ENCODE results near the gene GSTO2. TPM values are rescaled to one million over a fixed set of nuclear protein-coding genes. Genes with fewer than 3 reads are reported as not detected.

GSTO2 gene
- total RNA-seq, 2 experiments from 2014 or later = 0.77 to 1.2 TPM

DNA sequence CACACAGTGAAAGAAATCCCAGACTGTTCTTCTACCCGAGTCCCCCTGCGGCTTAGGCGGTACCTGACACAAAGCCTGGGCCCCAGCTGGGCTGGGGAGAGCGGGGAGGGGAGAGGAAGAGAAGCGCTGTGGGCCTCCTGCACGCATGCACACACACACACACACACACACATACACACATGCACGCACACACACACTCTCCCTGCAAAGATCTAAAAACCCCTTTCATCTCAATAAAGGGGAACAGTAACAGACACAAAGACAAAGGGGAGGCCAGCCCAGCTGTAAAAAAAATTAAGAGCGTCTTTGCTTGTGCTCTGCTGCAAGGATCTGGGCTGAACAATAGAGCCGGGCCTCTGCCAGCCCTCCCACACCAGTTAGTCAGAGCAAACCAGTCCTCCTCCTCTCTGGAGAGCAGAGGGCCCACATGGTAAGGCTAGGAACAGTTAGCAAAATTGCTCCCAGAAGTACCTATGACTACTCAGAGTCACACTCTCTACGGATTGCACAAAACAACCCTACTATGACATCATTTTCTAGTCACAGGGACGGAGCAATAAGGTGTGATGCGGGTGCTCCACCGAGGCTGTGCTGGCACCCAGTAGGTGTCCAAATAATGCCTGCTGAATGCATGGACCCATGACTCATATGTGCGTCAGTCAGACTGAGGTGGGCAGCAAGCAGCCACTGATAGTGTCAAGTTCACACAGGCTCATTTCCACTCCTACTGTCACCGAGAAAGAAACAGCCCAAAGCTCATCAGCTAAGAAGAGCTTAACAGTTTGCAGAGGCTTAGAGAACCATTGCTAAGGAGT is 60.1 kb downstream of the GSTO2 start:
- Histone ChIP-seq H3K27ac (ENCODE audit: low read depth in 1 of 2, low read length in 2 of 2) (peak overlapping the region; percentile 75 to 81), H3K4me3 (ENCODE audit: low read length) (peak overlapping the region; percentile 41), H3K9me3 (ENCODE audit: control insufficient read depth in 1 of 2, insufficient read depth in 1 of 2, low read length in 2 of 2) (no peaks in the 10 kb centered on the region), H3K36me3 (ENCODE audit: insufficient read depth, low read length) (peaks cover 5% of the 10 kb centered on the region), H3K27me3 (ENCODE audit: control insufficient read depth in 1 of 2, insufficient read depth in 2 of 2, low read length in 2 of 2) (no peaks in the 10 kb centered on the region), H3K4me1 (ENCODE audit: insufficient read depth, low read length) (peaks cover 97% of the 10 kb centered on the region)
- TF ChIP-seq, protein P1, sequence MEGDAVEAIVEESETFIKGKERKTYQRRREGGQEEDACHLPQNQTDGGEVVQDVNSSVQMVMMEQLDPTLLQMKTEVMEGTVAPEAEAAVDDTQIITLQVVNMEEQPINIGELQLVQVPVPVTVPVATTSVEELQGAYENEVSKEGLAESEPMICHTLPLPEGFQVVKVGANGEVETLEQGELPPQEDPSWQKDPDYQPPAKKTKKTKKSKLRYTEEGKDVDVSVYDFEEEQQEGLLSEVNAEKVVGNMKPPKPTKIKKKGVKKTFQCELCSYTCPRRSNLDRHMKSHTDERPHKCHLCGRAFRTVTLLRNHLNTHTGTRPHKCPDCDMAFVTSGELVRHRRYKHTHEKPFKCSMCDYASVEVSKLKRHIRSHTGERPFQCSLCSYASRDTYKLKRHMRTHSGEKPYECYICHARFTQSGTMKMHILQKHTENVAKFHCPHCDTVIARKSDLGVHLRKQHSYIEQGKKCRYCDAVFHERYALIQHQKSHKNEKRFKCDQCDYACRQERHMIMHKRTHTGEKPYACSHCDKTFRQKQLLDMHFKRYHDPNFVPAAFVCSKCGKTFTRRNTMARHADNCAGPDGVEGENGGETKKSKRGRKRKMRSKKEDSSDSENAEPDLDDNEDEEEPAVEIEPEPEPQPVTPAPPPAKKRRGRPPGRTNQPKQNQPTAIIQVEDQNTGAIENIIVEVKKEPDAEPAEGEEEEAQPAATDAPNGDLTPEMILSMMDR (IDR thresholded peaks at IDR 0.05) = no peak
- intact Hi-C loops (cut with DNase I, micrococcal nuclease) = loop anchor here in 1 of 2 experiments (1.0 to 2.0 kb wide), 2 partner anchors 9 to 20 kb away; partner anchors contain the start of gene ITPRIP
- POLR2A ChIA-PET = interaction anchor here (1.0 to 4.1 kb wide), 7 partner anchors 9 to 24 kb away, joined by 3 to 64 read pairs (median 4); partner anchors contain the start of genes CFAP58 and ITPRIP
- Mint-ChIP-seq H3K4me3 (peak overlapping the region; percentile 84), H3K9me3 (no peaks in the 10 kb centered on the region), H3K4me1 (ENCODE audit: low read depth) (peaks cover 100% of the 10 kb centered on the region), H3K27me3 (no peaks in the 10 kb centered on the region), H3K27ac (peak overlapping the region; percentile 88), H3K36me3 (ENCODE audit: low read depth) (peaks cover 42% of the 10 kb centered on the region)
- DNase-seq (peak; percentile 44 to 88 (median 70)), ATAC-seq (ENCODE audit: poor library complexity) (peak; percentile 65)
- CTCF ChIA-PET = interaction anchor here (1.2 to 2.0 kb wide), 4 partner anchors 9 to 24 kb away, joined by 5 to 15 read pairs (median 8); partner anchors contain the start of genes CFAP58 and ITPRIP

DNA sequence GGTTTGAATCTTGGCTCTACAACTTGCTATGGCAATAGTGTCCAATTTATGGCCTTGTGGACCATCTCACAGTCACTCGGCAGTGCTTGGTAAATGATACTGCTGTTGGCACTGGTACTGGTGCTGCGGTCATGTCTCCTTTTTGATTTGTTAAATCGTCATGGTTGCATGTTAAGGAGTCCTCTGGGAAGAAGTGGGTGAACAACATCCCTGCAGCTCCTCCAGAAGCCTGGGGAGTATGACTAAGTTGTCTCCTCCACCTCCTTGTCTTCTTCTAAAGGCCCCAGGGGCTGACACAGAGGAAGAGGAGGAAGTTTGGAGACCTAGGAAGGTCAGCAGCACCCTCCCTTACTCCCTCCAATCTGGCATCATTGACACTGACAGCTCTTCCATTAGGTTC is 60.8 kb downstream of the GSTO2 start:
- Histone ChIP-seq H3K27ac (ENCODE audit: low read depth in 1 of 2, low read length in 2 of 2) (peak overlapping the region; percentile 75 to 81), H3K27me3 (ENCODE audit: control insufficient read depth in 1 of 2, insufficient read depth in 2 of 2, low read length in 2 of 2) (no peaks in the 10 kb centered on the region), H3K36me3 (ENCODE audit: insufficient read depth, low read length) (peaks cover 5% of the 10 kb centered on the region), H3K9me3 (ENCODE audit: control insufficient read depth in 1 of 2, insufficient read depth in 1 of 2, low read length in 2 of 2) (no peaks in the 10 kb centered on the region), H3K4me1 (ENCODE audit: insufficient read depth, low read length) (peaks cover 97% of the 10 kb centered on the region), H3K4me3 (ENCODE audit: low read length) (peak overlapping the region; percentile 41)
- ATAC-seq (ENCODE audit: poor library complexity) = no peak
- peak in 2 of 14 experiments; percentile 23 to 37 for DNase-seq
- ChIA-PET CTCF (interaction anchor here (1.2 to 2.0 kb wide), 4 partner anchors 9 to 25 kb away, joined by 5 to 15 read pairs (median 8); partner anchors contain the start of genes CFAP58 and ITPRIP), POLR2A (interaction anchor here (1.1 to 4.1 kb wide), 3 partner anchors 8 to 22 kb away, joined by 4 to 64 read pairs (median 30); partner anchors contain the start of gene ITPRIP)
- Mint-ChIP-seq H3K4me1 (ENCODE audit: low read depth) (peaks cover 100% of the 10 kb centered on the region), H3K9me3 (no peaks in the 10 kb centered on the region), H3K4me3 (peak overlapping the region; percentile 84), H3K27me3 (no peaks in the 10 kb centered on the region), H3K27ac (peak overlapping the region; percentile 88), H3K36me3 (ENCODE audit: low read depth) (peaks cover 41% of the 10 kb centered on the region)
- intact Hi-C loops (cut with DNase I, micrococcal nuclease) = loop anchor here in 1 of 2 experiments (1.0 to 2.0 kb wide), 2 partner anchors 9 to 21 kb away; partner anchors contain the start of gene ITPRIP
- TF ChIP-seq, protein P1 (IDR thresholded peaks at IDR 0.05) = no peak

DNA sequence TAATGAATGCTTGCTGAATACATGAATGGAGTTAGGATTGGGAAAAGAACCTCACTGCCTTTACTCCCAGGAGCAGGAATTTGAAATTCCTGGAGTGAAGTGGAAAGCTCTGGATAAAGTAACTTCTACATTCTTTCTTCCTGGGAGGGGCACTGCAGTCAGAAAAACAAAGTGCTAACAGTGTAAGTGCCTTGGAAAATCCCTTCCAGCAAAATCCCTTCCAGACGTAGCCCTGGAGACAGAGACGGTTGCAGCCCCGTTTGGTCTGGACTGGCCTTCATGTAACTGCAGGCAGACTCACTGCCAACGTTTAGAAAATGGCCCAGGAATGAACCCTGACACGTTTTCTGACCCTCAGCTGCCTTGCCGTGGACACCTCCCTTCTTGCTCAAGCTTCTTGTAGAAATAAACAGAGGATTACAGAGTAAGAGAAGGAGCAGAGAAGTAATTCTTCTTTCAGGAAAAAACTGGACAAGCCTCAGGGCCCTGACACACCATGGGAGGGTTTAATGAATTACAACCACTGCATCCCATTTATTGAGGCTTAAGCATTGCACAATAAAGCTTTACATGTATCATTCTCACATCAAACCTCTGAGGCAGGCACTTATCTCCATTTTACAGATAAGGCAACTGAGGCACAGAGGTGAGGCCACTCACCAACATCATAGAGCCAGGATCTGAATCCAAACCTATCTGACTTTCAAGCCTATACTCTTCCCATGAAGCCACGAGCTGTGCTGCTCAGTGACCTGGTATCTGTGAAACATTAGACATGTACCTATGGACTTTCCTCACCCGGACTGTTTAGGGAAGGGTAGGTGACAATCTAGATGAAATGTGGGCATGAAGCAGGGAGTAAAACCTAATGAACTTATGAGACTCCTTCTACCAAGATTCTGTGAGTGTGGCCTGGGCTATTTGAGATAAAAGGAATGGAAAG is 61.5 kb downstream of the GSTO2 start:
- POLR2A ChIA-PET = interaction anchor here (2.8 to 4.1 kb wide), 2 partner anchors 7 to 23 kb away, joined by 30 to 64 read pairs; partner anchors contain the start of gene ITPRIP

More for the DNA sequence above, 61.5 kb downstream of the GSTO2 start:
- H3K27me3 Mint-ChIP-seq = no peaks in the 10 kb centered on the region
- Histone ChIP-seq H3K4me3 (ENCODE audit: low read length) (no peak overlapping the region), H3K27me3 (ENCODE audit: control insufficient read depth in 1 of 2, insufficient read depth in 2 of 2, low read length in 2 of 2) (no peaks in the 10 kb centered on the region), H3K27ac (ENCODE audit: low read depth in 1 of 2, low read length in 2 of 2) (peak overlapping the region; percentile 75 to 81), H3K9me3 (ENCODE audit: control insufficient read depth in 1 of 2, insufficient read depth in 1 of 2, low read length in 2 of 2) (no peaks in the 10 kb centered on the region), H3K4me1 (ENCODE audit: insufficient read depth, low read length) (peaks cover 97% of the 10 kb centered on the region), H3K36me3 (ENCODE audit: insufficient read depth, low read length) (peaks cover 5% of the 10 kb centered on the region)
- DNase-seq (peak in 2 of 14 experiments; percentile 15 to 18), ATAC-seq (ENCODE audit: poor library complexity) (no peak)
- H3K9me3 Mint-ChIP-seq = no peaks in the 10 kb centered on the region
- peak overlapping the region; percentile 88 for H3K27ac Mint-ChIP-seq
- intact Hi-C loops (cut with DNase I, micrococcal nuclease) = no loop called here
- H3K4me3 Mint-ChIP-seq = peak overlapping the region; percentile 84
- peaks cover 40% of the 10 kb centered on the region for H3K36me3 Mint-ChIP-seq (ENCODE audit: low read depth)
- CTCF ChIA-PET = interaction anchor here (1.0 to 2.0 kb wide), 5 partner anchors 8 to 50 kb away, joined by 3 to 15 read pairs (median 7); partner anchors contain the start of genes CFAP58 and ITPRIP
- peaks cover 100% of the 10 kb centered on the region for H3K4me1 Mint-ChIP-seq (ENCODE audit: low read depth)
- TF ChIP-seq, protein P1 (IDR thresholded peaks at IDR 0.05) = no peak

Data from CD4-positive, alpha-beta T cell (primary cell).